ENCODE results near the gene METTL18. TPM values are rescaled to one million over a fixed set of nuclear protein-coding genes. Genes with fewer than 3 reads are reported as not detected.

The METTL18 gene
- total and polyA plus RNA-seq, 2 of the 13 experiments (the other 11 are each of a cell fraction or from before 2014, with no cell fraction given) = 2.7 to 6.7 TPM

GRCh38 chr1:169776440-169776839, 18.3 kb downstream of the METTL18 start:
- Histone ChIP-seq H3K9ac (ENCODE audit: insufficient read depth, low read depth, low read length) (no peak overlapping the region), H4K20me1 (ENCODE audit: insufficient read depth, low read length) (no peaks in the 10 kb centered on the region), H3K27me3 (ENCODE audit: control insufficient read depth in 1 of 2, insufficient read depth in 2 of 2, low read length in 2 of 2) (no peaks in the 10 kb centered on the region), H3K9me3 (ENCODE audit: low read length) (no peaks in the 10 kb centered on the region), H3K79me2 (ENCODE audit: insufficient read depth, low read length) (no peaks in the 10 kb centered on the region), H3K36me3 (replicated peaks in 1 of 2; ENCODE audit: control insufficient read depth in 1 of 2, insufficient read depth in 2 of 2, low read length in 2 of 2) (no peaks in the 10 kb centered on the region), H2AFZ (ENCODE audit: low read length) (no peak overlapping the region), H3K4me3 (replicated peaks in 1 of 3; ENCODE audit: insufficient read depth in 1 of 3, low read depth in 2 of 3, low read length in 3 of 3) (no peak overlapping the region), H3K4me2 (ENCODE audit: low read depth, low read length) (no peak overlapping the region), H3K27ac (ENCODE audit: extremely low read length, insufficient read depth, low read length) (no peak overlapping the region), H3K4me1 (ENCODE audit: insufficient read depth, low read length) (peaks cover 18% of the 10 kb centered on the region)
- in situ Hi-C loops (cut with HindIII; ENCODE audit: extremely low pct_ligation_motif_present, low pct_unique_long_range_greater_than_20kb) (no loop called here), intact Hi-C loops (cut with micrococcal nuclease; ENCODE audit: unreplicated experiment) (no loop called here)
- WGBS (ENCODE audit: low lambda C conversion rate) = 20% methylated on average over 3 of the region's 3 CpGs
- ATAC-seq (no peak), FAIRE-seq (no peak), DNase-seq (ENCODE audit: low spot score) (no peak)
- TF ChIP-seq ZNF460 (CRISPR knock-in tag; IDR thresholded peaks at IDR 0.05; ENCODE audit: borderline replicate concordance) (no peak), ZSCAN12 (CRISPR knock-in tag; IDR thresholded peaks at IDR 0.05) (no peak), CENPBD1 (CRISPR knock-in tag; IDR thresholded peaks at IDR 0.05; ENCODE audit: borderline replicate concordance, low read depth) (no peak), TCF12 (IDR thresholded peaks at IDR 0.05) (no peak), TCF12 (CRISPR knock-in tag; IDR thresholded peaks at IDR 0.05) (no peak), ZNF614 (CRISPR knock-in tag; IDR thresholded peaks at IDR 0.05; ENCODE audit: borderline replicate concordance) (no peak)
- BruUV-seq (replicated peaks) = no TSS peak
- ChIA-PET CTCF (ENCODE audit: low intra/inter-chr PET ratio, low total read pairs) (no interaction called here), POLR2A (no interaction called here)

GRCh38 chr1:169768161-169768560, 26.5 kb downstream of the METTL18 start:
- no peak overlapping the region for H2AFZ ChIP-seq (ENCODE audit: low read length)
- ChIA-PET CTCF (ENCODE audit: low intra/inter-chr PET ratio, low total read pairs) (no interaction called here), POLR2A (no interaction called here)
- no peak for ATAC-seq
- FAIRE-seq = no peak
- in situ Hi-C loops (cut with HindIII; ENCODE audit: extremely low pct_ligation_motif_present, low pct_unique_long_range_greater_than_20kb) = no loop called here
- H3K27me3 ChIP-seq (ENCODE audit: control insufficient read depth in 1 of 2, insufficient read depth in 2 of 2, low read length in 2 of 2) = no peaks in the 10 kb centered on the region
- no TSS peak for BruUV-seq (replicated peaks)
- H3K79me2 ChIP-seq (ENCODE audit: insufficient read depth, low read length) = no peaks in the 10 kb centered on the region
- no peak overlapping the region for H3K4me3 ChIP-seq (replicated peaks in 1 of 3; ENCODE audit: insufficient read depth in 1 of 3, low read depth in 2 of 3, low read length in 3 of 3)
- H4K20me1 ChIP-seq (ENCODE audit: insufficient read depth, low read length) = no peaks in the 10 kb centered on the region
- H3K9ac ChIP-seq (ENCODE audit: insufficient read depth, low read depth, low read length) = no peak overlapping the region
- intact Hi-C loops (cut with micrococcal nuclease; ENCODE audit: unreplicated experiment) = no loop called here
- DNase-seq (ENCODE audit: low spot score) = no peak
- H3K4me1 ChIP-seq (ENCODE audit: insufficient read depth, low read length) = peaks cover 28% of the 10 kb centered on the region
- no peak overlapping the region for H3K27ac ChIP-seq (ENCODE audit: extremely low read length, insufficient read depth, low read length)
- H3K9me3 ChIP-seq (ENCODE audit: low read length) = no peaks in the 10 kb centered on the region
- no peak overlapping the region for H3K4me2 ChIP-seq (ENCODE audit: low read depth, low read length)
- no peaks in the 10 kb centered on the region for H3K36me3 ChIP-seq (replicated peaks in 1 of 2; ENCODE audit: control insufficient read depth in 1 of 2, insufficient read depth in 2 of 2, low read length in 2 of 2)
- 85% methylated on average over 2 of the region's 2 CpGs for WGBS (ENCODE audit: low lambda C conversion rate)
- TF ChIP-seq ZNF720 (CRISPR knock-in tag; IDR thresholded peaks at IDR 0.05) = no peak
- TF ChIP-seq POGK (CRISPR knock-in tag; conservative IDR thresholded peaks at IDR 0.05) = no peak
- no peak for TF ChIP-seq ATF7 (IDR thresholded peaks at IDR 0.05)
- no peak for TF ChIP-seq ATF7 (CRISPR knock-in tag; IDR thresholded peaks at IDR 0.05)
- no peak for TF ChIP-seq CREBL2 (CRISPR knock-in tag; IDR thresholded peaks at IDR 0.05; ENCODE audit: borderline replicate concordance)
- no peak for TF ChIP-seq E2F5 (CRISPR knock-in tag; conservative IDR thresholded peaks at IDR 0.05)
- TF ChIP-seq ZNF10 (CRISPR knock-in tag; IDR thresholded peaks at IDR 0.05; ENCODE audit: borderline replicate concordance, low read depth) = no peak
- no peak for TF ChIP-seq RELA (CRISPR knock-in tag; IDR thresholded peaks at IDR 0.05)
- TF ChIP-seq ZNF431 (CRISPR knock-in tag; IDR thresholded peaks at IDR 0.05; ENCODE audit: borderline replicate concordance, low read depth) = no peak
- no peak for TF ChIP-seq ZNF569 (CRISPR knock-in tag; IDR thresholded peaks at IDR 0.05; ENCODE audit: borderline replicate concordance)
- no peak for TF ChIP-seq MIER2 (CRISPR knock-in tag; IDR thresholded peaks at IDR 0.05)
- no peak for TF ChIP-seq ZSCAN12 (CRISPR knock-in tag; IDR thresholded peaks at IDR 0.05)
